BLaER1 (cell line): ENCODE measurements around the gene EFL1.

ENCODE experiments used
- H3K27ac ChIP-seq: shearing (Covaris generic); formaldehyde crosslinking; 2 replicates; pipeline ENCODE4 v1.8.1; 2022
- H3K27me3 ChIP-seq: shearing (Covaris generic); formaldehyde crosslinking; 2 replicates; pipeline ENCODE4 v1.8.1; 2022
- H3K36me3 ChIP-seq: shearing (Covaris generic); formaldehyde crosslinking; 2 replicates; pipeline ENCODE4 v1.8.1; 2022
- H3K4me1 ChIP-seq: shearing (Covaris generic); formaldehyde crosslinking; 2 replicates; pipeline ENCODE4 v1.8.1; 2022
- H3K4me2 ChIP-seq: shearing (Covaris generic); formaldehyde crosslinking; 2 replicates; pipeline ENCODE4 v1.8.1; 2022
- H3K4me3 ChIP-seq: shearing (Covaris generic); formaldehyde crosslinking; 2 replicates; pipeline ENCODE4 v1.8.1; 2022
- H3K9ac ChIP-seq: shearing (Covaris generic); formaldehyde crosslinking; 2 replicates; pipeline ENCODE4 v1.8.1; 2022
- H3K9me3 ChIP-seq: shearing (Covaris generic); formaldehyde crosslinking; 2 replicates; pipeline ENCODE4 v1.8.1; 2022
- H4K20me1 ChIP-seq: shearing (Covaris generic); formaldehyde crosslinking; 2 replicates; pipeline ENCODE4 v1.8.1; 2022
- Cebpa-rat ChIP-seq: shearing (Covaris generic); IDR thresholded peaks from 2 replicates; pipeline ENCODE4 v1.8.1; 2022

The EFL1 gene

GRCh38 chr15:82128401-82129148 is 134.0 kb downstream of the EFL1 start:
- no peaks in the 10 kb centered on the region for H4K20me1 ChIP-seq
- H3K9me3 ChIP-seq: no peaks in the 10 kb centered on the region
- no peak overlapping the region for H3K27ac ChIP-seq
- TF ChIP-seq Cebpa-rat: no peak
- peak overlapping the region; percentile 7; the same call in 1 of the 2 replicates for H3K4me2 ChIP-seq
- peaks cover 73% of the 10 kb centered on the region for H3K36me3 ChIP-seq
- no peak overlapping the region for H3K4me3 ChIP-seq
- H3K27me3 ChIP-seq: no peaks in the 10 kb centered on the region
- no peak overlapping the region for H3K9ac ChIP-seq
- H3K4me1 ChIP-seq: peaks cover 9% of the 10 kb centered on the region

GRCh38 chr15:82127581-82127980 is 135.0 kb downstream of the EFL1 start:
- Histone ChIP-seq H3K4me1 (peaks cover 9% of the 10 kb centered on the region), H3K9ac (no peak overlapping the region), H3K4me3 (no peak overlapping the region), H3K36me3 (peaks cover 68% of the 10 kb centered on the region), H4K20me1 (no peaks in the 10 kb centered on the region), H3K27me3 (no peaks in the 10 kb centered on the region), H3K9me3 (no peaks in the 10 kb centered on the region), H3K27ac (no peak overlapping the region), H3K4me2 (no peak overlapping the region)
- no peak for TF ChIP-seq Cebpa-rat

- H3K9ac ChIP-seq: no peak overlapping the region
Measured at GRCh38 chr15:82126346-82126745, 136.2 kb downstream of the EFL1 start.

GRCh38 chr15:82124331-82125263 is 137.9 kb downstream of the EFL1 start:
- Histone ChIP-seq H3K4me1 (peaks cover 9% of the 10 kb centered on the region), H3K9ac (no peak overlapping the region), H3K4me2 (no peak overlapping the region), H3K36me3 (peaks cover 50% of the 10 kb centered on the region), H3K27ac (no peak overlapping the region), H3K27me3 (no peaks in the 10 kb centered on the region), H4K20me1 (no peaks in the 10 kb centered on the region), H3K9me3 (no peaks in the 10 kb centered on the region), H3K4me3 (no peak overlapping the region)
- TF ChIP-seq Cebpa-rat: no peak

More at GRCh38 chr15:82126346-82126745, 136.2 kb downstream of the EFL1 start:
- no peak overlapping the region for H3K4me2 ChIP-seq
- TF ChIP-seq Cebpa-rat: no peak
- H3K9me3 ChIP-seq: no peaks in the 10 kb centered on the region
- peaks cover 61% of the 10 kb centered on the region for H3K36me3 ChIP-seq
- H3K27me3 ChIP-seq: no peaks in the 10 kb centered on the region
- peaks cover 9% of the 10 kb centered on the region for H3K4me1 ChIP-seq
- H4K20me1 ChIP-seq: no peaks in the 10 kb centered on the region
- H3K4me3 ChIP-seq: no peak overlapping the region
- no peak overlapping the region for H3K27ac ChIP-seq

- H3K27ac ChIP-seq: no peak overlapping the region
Measured at GRCh38 chr15:82122746-82123400, 139.7 kb downstream of the EFL1 start.

GRCh38 chr15:82118040-82118439 is 144.5 kb downstream of the EFL1 start:
- Histone ChIP-seq H3K4me2 (no peak overlapping the region), H4K20me1 (no peaks in the 10 kb centered on the region)

More at GRCh38 chr15:82122746-82123400, 139.7 kb downstream of the EFL1 start:
- Histone ChIP-seq H3K4me3 (no peak overlapping the region), H3K27me3 (no peaks in the 10 kb centered on the region), H3K9me3 (no peaks in the 10 kb centered on the region), H4K20me1 (no peaks in the 10 kb centered on the region), H3K36me3 (peaks cover 41% of the 10 kb centered on the region), H3K4me1 (no peaks in the 10 kb centered on the region), H3K4me2 (no peak overlapping the region), H3K9ac (no peak overlapping the region)
- no peak for TF ChIP-seq Cebpa-rat

GRCh38 chr15:82117296-82117695 is 145.2 kb downstream of the EFL1 start:
- Histone ChIP-seq H3K9ac (no peak overlapping the region), H3K9me3 (no peaks in the 10 kb centered on the region), H3K27ac (no peak overlapping the region), H4K20me1 (no peaks in the 10 kb centered on the region), H3K4me1 (no peaks in the 10 kb centered on the region), H3K36me3 (peaks cover 6% of the 10 kb centered on the region; the same call in 1 of the 2 replicates), H3K4me3 (no peak overlapping the region), H3K4me2 (no peak overlapping the region), H3K27me3 (no peaks in the 10 kb centered on the region)
- no peak for TF ChIP-seq Cebpa-rat

More at GRCh38 chr15:82118040-82118439, 144.5 kb downstream of the EFL1 start:
- no peak overlapping the region for H3K9ac ChIP-seq
- no peaks in the 10 kb centered on the region for H3K4me1 ChIP-seq
- H3K9me3 ChIP-seq: no peaks in the 10 kb centered on the region
- H3K27ac ChIP-seq: no peak overlapping the region
- peaks cover 6% of the 10 kb centered on the region; the same call in 1 of the 2 replicates for H3K36me3 ChIP-seq
- H3K4me3 ChIP-seq: no peak overlapping the region
- no peak for TF ChIP-seq Cebpa-rat
- no peaks in the 10 kb centered on the region for H3K27me3 ChIP-seq

- no peak overlapping the region for H3K4me3 ChIP-seq
- no peaks in the 10 kb centered on the region for H3K36me3 ChIP-seq
- TF ChIP-seq Cebpa-rat: no peak
- H3K4me2 ChIP-seq: no peak overlapping the region
- H3K4me1 ChIP-seq: no peaks in the 10 kb centered on the region
- no peaks in the 10 kb centered on the region for H4K20me1 ChIP-seq
- H3K9me3 ChIP-seq: no peaks in the 10 kb centered on the region
- H3K27me3 ChIP-seq: no peaks in the 10 kb centered on the region
- no peak overlapping the region for H3K9ac ChIP-seq
- no peak overlapping the region for H3K27ac ChIP-seq
Measured at GRCh38 chr15:82114660-82115059, 147.9 kb downstream of the EFL1 start.

- Histone ChIP-seq H3K4me3 (no peak overlapping the region), H3K9ac (no peak overlapping the region), H3K9me3 (no peaks in the 10 kb centered on the region), H3K27me3 (no peaks in the 10 kb centered on the region), H4K20me1 (no peaks in the 10 kb centered on the region), H3K27ac (no peak overlapping the region), H3K4me2 (no peak overlapping the region), H3K4me1 (no peaks in the 10 kb centered on the region), H3K36me3 (no peaks in the 10 kb centered on the region)
- no peak for TF ChIP-seq Cebpa-rat
Measured at GRCh38 chr15:82113106-82113715, 149.3 kb downstream of the EFL1 start.
